SU-DHL-6 (cell line): ENCODE measurements around the gene OR5H15.

ENCODE experiments used
- H2AFZ ChIP-seq: fragments of 200-600 bp; sonication (generic); 2 replicates; pipeline ENCODE4 v1.6.1; 2014; ENCODE audit warnings: low read depth, mild to moderate bottlenecking, moderate library complexity, mixed read lengths, antibody characterized with exemption, low read length; ENCODE audit not compliant: severe bottlenecking
- H3F3A ChIP-seq: fragments of 200-600 bp; shearing (Covaris generic); 2 replicates; pipeline ENCODE4 v1.6.0; 2016; ENCODE audit warnings: antibody characterized with exemption, mild to moderate bottlenecking; ENCODE audit not compliant: insufficient read depth
- H3K27ac ChIP-seq: fragments of 200-600 bp; sonication (generic); 2 replicates; pipeline ENCODE4 v1.5.1; 2016; ENCODE audit warnings: low read depth, mild to moderate bottlenecking, low read length, moderate library complexity, mixed read lengths
- H3K27me3 ChIP-seq: fragments of 200-600 bp; sonication (generic), shearing (Covaris generic); 2 replicates; pipeline ENCODE4 v1.6.0; 2014; ENCODE audit warnings: mild to moderate bottlenecking, low read length
- H3K36me3 ChIP-seq: fragments of 200-600 bp; sonication (generic); 2 replicates; pipeline ENCODE4 v1.6.1; 2014; ENCODE audit warnings: mild to moderate bottlenecking, low read length, mixed read lengths
- H3K4me2 ChIP-seq: fragments of 300-600, 200-600 bp; shearing (Covaris generic), sonication (generic); 2 replicates; pipeline ENCODE4 v1.6.0; 2014; ENCODE audit warnings: low read length, low read depth, mild to moderate bottlenecking; ENCODE audit not compliant: poor library complexity, severe bottlenecking
- H3K4me3 ChIP-seq: fragments of 200-600 bp; sonication (generic); 2 replicates; pipeline ENCODE4 v1.5.1; 2014; ENCODE audit warnings: antibody characterized with exemption, low read length, mild to moderate bottlenecking, mixed read lengths; ENCODE audit not compliant: insufficient read depth, poor library complexity, severe bottlenecking
- H3K79me2 ChIP-seq: fragments of 200-600 bp; sonication (generic); 2 replicates; pipeline ENCODE4 v1.6.1; 2014; ENCODE audit warnings: mild to moderate bottlenecking, low read length, moderate library complexity; ENCODE audit not compliant: insufficient read depth
- H3K9ac ChIP-seq: fragments of 200-600 bp; sonication (generic); 2 replicates; pipeline ENCODE4 v1.7.0; 2014; ENCODE audit warnings: mild to moderate bottlenecking, low read length
- H3K9me2 ChIP-seq: fragments of 200-600 bp; sonication (generic); replicated peaks from 2 replicates; pipeline ENCODE4 v1.6.1; 2014; ENCODE audit warnings: low read length; ENCODE audit not compliant: insufficient read depth
- H3K9me3 ChIP-seq: fragments of 200-600 bp; sonication (generic); 2 replicates; pipeline ENCODE4 v1.6.1; 2014; ENCODE audit warnings: low read length, mixed read lengths; ENCODE audit not compliant: insufficient read depth
- H4K20me1 ChIP-seq: fragments of 200-600 bp; sonication (generic); 2 replicates; pipeline ENCODE4 v1.6.1; 2014; ENCODE audit warnings: low read depth, mild to moderate bottlenecking, antibody characterized with exemption, low read length, moderate library complexity, mixed read lengths
- EZH2phosphoT487 ChIP-seq: fragments of 200-600 bp; sonication (generic), shearing (Covaris generic); conservative IDR thresholded peaks from 2 replicates; pipeline ENCODE4 v1.6.1; 2018; ENCODE audit warnings: mild to moderate bottlenecking, antibody characterized with exemption, low read length, moderate library complexity, mixed read lengths
- TF ChIP-seq, protein P1 (sequence below): fragments of 200-600 bp; sonication (generic); IDR thresholded peaks from one replicate; pipeline ENCODE4 v1.5.1; 2017; ENCODE audit warnings: antibody characterized with exemption, mild to moderate bottlenecking, low read length, moderate library complexity; ENCODE audit not compliant: insufficient read depth, poor library complexity, severe bottlenecking

The OR5H15 gene

GRCh38 chr3:98151241-98151640 lies 15.3 kb upstream of the OR5H15 start:
- no peaks in the 10 kb centered on the region for H3F3A ChIP-seq
- H3K27me3 ChIP-seq, result no peaks in the 10 kb centered on the region
- no peak overlapping the region for H3K27ac ChIP-seq
- no peaks in the 10 kb centered on the region for H3K9me2 ChIP-seq
- H4K20me1 ChIP-seq, result no peaks in the 10 kb centered on the region
- no peak overlapping the region for H2AFZ ChIP-seq
- no peak overlapping the region for H3K4me3 ChIP-seq
- H3K9ac ChIP-seq, result no peak overlapping the region
- no peaks in the 10 kb centered on the region for H3K79me2 ChIP-seq
- no peaks in the 10 kb centered on the region for H3K9me3 ChIP-seq
- no peak overlapping the region for H3K4me2 ChIP-seq
- no peaks in the 10 kb centered on the region for H3K36me3 ChIP-seq
- TF ChIP-seq, protein P1, sequence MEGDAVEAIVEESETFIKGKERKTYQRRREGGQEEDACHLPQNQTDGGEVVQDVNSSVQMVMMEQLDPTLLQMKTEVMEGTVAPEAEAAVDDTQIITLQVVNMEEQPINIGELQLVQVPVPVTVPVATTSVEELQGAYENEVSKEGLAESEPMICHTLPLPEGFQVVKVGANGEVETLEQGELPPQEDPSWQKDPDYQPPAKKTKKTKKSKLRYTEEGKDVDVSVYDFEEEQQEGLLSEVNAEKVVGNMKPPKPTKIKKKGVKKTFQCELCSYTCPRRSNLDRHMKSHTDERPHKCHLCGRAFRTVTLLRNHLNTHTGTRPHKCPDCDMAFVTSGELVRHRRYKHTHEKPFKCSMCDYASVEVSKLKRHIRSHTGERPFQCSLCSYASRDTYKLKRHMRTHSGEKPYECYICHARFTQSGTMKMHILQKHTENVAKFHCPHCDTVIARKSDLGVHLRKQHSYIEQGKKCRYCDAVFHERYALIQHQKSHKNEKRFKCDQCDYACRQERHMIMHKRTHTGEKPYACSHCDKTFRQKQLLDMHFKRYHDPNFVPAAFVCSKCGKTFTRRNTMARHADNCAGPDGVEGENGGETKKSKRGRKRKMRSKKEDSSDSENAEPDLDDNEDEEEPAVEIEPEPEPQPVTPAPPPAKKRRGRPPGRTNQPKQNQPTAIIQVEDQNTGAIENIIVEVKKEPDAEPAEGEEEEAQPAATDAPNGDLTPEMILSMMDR, result no peak
- TF ChIP-seq EZH2phosphoT487, result no peak

DNA sequence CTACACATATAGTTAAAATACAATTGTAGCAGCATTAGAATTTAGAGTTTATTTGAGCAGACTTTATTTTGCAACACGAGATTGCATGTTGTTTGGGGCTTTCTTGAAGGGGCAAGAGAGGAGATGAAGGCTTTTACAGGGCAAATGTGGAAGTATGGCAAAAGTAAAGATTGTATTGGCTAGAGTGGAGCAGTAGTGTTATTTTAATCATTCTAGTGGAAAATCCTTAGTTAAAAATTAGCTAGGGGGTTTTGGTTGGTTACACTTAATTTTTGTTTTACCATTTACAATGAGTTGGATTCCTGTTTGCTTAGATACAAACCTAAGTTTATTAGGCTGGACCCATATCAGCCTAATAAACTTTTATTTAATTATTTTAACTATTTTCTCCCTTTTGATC lies 4.6 kb downstream of the OR5H15 start:
- H2AFZ ChIP-seq, result no peak overlapping the region
- no peak for TF ChIP-seq EZH2phosphoT487
- TF ChIP-seq, protein P1, result no peak

GRCh38 chr3:98172621-98173020 lies 6.1 kb downstream of the OR5H15 start:
- Histone ChIP-seq H3K9me2 (no peaks in the 10 kb centered on the region), H3K9me3 (no peaks in the 10 kb centered on the region), H4K20me1 (no peaks in the 10 kb centered on the region), H2AFZ (no peak overlapping the region), H3K27ac (no peak overlapping the region), H3K4me2 (no peak overlapping the region), H3K27me3 (no peaks in the 10 kb centered on the region), H3K4me3 (no peak overlapping the region), H3K36me3 (no peaks in the 10 kb centered on the region), H3K79me2 (no peaks in the 10 kb centered on the region), H3F3A (no peaks in the 10 kb centered on the region), H3K9ac (no peak overlapping the region)
- TF ChIP-seq EZH2phosphoT487, result no peak
- TF ChIP-seq, protein P1, result no peak

More for the DNA sequence above, 4.6 kb downstream of the OR5H15 start:
- no peaks in the 10 kb centered on the region for H3F3A ChIP-seq
- H3K9me2 ChIP-seq, result no peaks in the 10 kb centered on the region
- no peak overlapping the region for H3K4me3 ChIP-seq
- no peak overlapping the region for H3K4me2 ChIP-seq
- H3K79me2 ChIP-seq, result no peaks in the 10 kb centered on the region
- no peaks in the 10 kb centered on the region for H3K36me3 ChIP-seq
- H3K9ac ChIP-seq, result no peak overlapping the region
- no peaks in the 10 kb centered on the region for H3K27me3 ChIP-seq
- no peak overlapping the region for H3K27ac ChIP-seq
- no peaks in the 10 kb centered on the region for H4K20me1 ChIP-seq
- no peaks in the 10 kb centered on the region for H3K9me3 ChIP-seq
